Measurements from ENCODE around the gene OCSTAMP. TPM values are rescaled to one million over a fixed set of nuclear protein-coding genes. Genes with fewer than 3 reads are reported as not detected.

Gene OCSTAMP
- total and polyA plus RNA-seq, 2 experiments from 2014 or later, result 0.32 to 0.45 TPM

DNA sequence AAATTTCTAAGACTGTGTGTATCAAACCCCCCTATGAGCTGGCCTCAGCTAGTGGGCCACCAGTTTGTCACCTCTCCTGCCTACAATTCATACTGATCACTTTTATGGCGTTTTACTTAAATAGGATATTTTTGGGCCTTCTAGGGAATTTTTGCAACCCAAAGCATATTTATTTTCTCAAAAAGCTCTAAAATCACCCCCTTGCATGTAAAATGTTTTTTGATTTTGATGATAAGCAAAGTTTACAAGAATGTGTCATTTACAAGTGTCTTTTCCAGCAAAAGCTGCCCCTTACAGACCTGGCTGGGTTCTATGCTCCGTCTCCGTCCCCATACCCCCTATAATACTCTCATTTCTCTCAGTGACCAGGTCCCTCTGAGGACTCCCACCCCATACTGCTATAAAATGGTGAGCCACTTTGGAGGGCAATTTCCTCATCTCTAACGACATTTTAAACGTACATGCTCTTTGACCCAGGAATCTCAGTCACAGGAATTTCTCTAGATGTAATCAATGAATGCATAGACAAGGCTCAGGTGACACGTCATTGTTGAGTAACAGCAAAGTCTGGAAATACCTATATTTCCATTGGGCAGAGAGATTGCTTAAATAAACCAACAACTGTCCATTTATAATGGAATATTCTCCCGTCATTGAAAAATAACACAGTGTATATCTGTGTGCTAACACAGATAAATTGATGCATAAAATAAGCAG is 13.9 kb upstream of the OCSTAMP start:
- H4K20me1 ChIP-seq (replicated peaks; ENCODE audit: insufficient read depth), result no peaks in the 10 kb centered on the region
- DNase-seq (ENCODE audit: low spot score) (no peak), ATAC-seq (no peak)
- H2AFZ ChIP-seq, result no peak overlapping the region
- peaks cover 9% of the 10 kb centered on the region; the same call in 1 of the 3 replicates for H3K4me1 Mint-ChIP-seq
- TF ChIP-seq JUNB (IDR thresholded peaks at IDR 0.05; ENCODE audit: unreplicated experiment), result no peak
- TF ChIP-seq, protein P1, sequence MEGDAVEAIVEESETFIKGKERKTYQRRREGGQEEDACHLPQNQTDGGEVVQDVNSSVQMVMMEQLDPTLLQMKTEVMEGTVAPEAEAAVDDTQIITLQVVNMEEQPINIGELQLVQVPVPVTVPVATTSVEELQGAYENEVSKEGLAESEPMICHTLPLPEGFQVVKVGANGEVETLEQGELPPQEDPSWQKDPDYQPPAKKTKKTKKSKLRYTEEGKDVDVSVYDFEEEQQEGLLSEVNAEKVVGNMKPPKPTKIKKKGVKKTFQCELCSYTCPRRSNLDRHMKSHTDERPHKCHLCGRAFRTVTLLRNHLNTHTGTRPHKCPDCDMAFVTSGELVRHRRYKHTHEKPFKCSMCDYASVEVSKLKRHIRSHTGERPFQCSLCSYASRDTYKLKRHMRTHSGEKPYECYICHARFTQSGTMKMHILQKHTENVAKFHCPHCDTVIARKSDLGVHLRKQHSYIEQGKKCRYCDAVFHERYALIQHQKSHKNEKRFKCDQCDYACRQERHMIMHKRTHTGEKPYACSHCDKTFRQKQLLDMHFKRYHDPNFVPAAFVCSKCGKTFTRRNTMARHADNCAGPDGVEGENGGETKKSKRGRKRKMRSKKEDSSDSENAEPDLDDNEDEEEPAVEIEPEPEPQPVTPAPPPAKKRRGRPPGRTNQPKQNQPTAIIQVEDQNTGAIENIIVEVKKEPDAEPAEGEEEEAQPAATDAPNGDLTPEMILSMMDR (conservative IDR thresholded peaks at IDR 0.05; ENCODE audit: low read depth in 2 of 2), result no peak
- no peak for TF ChIP-seq NANOG (IDR thresholded peaks at IDR 0.05; ENCODE audit: borderline replicate concordance)
- TF ChIP-seq EZH2phosphoT487 (IDR thresholded peaks at IDR 0.05; ENCODE audit: unreplicated experiment), result no peak
- no peak for TF ChIP-seq ZNF114 (CRISPR knock-in tag; IDR thresholded peaks at IDR 0.05)
- TF ChIP-seq, protein P2, sequence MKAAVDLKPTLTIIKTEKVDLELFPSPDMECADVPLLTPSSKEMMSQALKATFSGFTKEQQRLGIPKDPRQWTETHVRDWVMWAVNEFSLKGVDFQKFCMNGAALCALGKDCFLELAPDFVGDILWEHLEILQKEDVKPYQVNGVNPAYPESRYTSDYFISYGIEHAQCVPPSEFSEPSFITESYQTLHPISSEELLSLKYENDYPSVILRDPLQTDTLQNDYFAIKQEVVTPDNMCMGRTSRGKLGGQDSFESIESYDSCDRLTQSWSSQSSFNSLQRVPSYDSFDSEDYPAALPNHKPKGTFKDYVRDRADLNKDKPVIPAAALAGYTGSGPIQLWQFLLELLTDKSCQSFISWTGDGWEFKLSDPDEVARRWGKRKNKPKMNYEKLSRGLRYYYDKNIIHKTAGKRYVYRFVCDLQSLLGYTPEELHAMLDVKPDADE (IDR thresholded peaks at IDR 0.05), result no peak
- TF ChIP-seq EZH2 (IDR thresholded peaks at IDR 0.05; ENCODE audit: low read depth, unreplicated experiment), result no peak
- TF ChIP-seq, protein P3, sequence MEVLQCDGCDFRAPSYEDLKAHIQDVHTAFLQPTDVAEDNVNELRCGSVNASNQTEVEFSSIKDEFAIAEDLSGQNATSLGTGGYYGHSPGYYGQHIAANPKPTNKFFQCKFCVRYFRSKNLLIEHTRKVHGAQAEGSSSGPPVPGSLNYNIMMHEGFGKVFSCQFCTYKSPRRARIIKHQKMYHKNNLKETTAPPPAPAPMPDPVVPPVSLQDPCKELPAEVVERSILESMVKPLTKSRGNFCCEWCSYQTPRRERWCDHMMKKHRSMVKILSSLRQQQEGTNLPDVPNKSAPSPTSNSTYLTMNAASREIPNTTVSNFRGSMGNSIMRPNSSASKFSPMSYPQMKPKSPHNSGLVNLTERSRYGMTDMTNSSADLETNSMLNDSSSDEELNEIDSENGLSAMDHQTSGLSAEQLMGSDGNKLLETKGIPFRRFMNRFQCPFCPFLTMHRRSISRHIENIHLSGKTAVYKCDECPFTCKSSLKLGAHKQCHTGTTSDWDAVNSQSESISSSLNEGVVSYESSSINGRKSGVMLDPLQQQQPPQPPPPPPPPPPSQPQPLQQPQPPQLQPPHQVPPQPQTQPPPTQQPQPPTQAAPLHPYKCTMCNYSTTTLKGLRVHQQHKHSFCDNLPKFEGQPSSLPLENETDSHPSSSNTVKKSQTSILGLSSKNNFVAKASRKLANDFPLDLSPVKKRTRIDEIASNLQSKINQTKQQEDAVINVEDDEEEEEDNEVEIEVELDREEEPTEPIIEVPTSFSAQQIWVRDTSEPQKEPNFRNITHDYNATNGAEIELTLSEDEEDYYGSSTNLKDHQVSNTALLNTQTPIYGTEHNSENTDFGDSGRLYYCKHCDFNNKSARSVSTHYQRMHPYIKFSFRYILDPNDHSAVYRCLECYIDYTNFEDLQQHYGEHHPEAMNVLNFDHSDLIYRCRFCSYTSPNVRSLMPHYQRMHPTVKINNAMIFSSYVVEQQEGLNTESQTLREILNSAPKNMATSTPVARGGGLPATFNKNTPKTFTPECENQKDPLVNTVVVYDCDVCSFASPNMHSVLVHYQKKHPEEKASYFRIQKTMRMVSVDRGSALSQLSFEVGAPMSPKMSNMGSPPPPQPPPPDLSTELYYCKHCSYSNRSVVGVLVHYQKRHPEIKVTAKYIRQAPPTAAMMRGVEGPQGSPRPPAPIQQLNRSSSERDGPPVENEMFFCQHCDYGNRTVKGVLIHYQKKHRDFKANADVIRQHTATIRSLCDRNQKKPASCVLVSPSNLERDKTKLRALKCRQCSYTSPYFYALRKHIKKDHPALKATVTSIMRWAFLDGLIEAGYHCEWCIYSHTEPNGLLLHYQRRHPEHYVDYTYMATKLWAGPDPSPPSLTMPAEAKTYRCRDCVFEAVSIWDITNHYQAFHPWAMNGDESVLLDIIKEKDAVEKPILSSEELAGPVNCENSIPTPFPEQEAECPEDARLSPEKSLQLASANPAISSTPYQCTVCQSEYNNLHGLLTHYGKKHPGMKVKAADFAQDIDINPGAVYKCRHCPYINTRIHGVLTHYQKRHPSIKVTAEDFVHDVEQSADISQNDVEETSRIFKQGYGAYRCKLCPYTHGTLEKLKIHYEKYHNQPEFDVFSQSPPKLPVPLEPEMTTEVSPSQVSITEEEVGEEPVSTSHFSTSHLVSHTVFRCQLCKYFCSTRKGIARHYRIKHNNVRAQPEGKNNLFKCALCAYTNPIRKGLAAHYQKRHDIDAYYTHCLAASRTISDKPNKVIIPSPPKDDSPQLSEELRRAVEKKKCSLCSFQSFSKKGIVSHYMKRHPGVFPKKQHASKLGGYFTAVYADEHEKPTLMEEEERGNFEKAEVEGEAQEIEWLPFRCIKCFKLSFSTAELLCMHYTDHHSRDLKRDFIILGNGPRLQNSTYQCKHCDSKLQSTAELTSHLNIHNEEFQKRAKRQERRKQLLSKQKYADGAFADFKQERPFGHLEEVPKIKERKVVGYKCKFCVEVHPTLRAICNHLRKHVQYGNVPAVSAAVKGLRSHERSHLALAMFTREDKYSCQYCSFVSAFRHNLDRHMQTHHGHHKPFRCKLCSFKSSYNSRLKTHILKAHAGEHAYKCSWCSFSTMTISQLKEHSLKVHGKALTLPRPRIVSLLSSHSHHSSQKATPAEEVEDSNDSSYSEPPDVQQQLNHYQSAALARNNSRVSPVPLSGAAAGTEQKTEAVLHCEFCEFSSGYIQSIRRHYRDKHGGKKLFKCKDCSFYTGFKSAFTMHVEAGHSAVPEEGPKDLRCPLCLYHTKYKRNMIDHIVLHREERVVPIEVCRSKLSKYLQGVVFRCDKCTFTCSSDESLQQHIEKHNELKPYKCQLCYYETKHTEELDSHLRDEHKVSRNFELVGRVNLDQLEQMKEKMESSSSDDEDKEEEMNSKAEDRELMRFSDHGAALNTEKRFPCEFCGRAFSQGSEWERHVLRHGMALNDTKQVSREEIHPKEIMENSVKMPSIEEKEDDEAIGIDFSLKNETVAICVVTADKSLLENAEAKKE (CRISPR knock-in tag; IDR thresholded peaks at IDR 0.05), result no peak
- TF ChIP-seq, protein P4, sequence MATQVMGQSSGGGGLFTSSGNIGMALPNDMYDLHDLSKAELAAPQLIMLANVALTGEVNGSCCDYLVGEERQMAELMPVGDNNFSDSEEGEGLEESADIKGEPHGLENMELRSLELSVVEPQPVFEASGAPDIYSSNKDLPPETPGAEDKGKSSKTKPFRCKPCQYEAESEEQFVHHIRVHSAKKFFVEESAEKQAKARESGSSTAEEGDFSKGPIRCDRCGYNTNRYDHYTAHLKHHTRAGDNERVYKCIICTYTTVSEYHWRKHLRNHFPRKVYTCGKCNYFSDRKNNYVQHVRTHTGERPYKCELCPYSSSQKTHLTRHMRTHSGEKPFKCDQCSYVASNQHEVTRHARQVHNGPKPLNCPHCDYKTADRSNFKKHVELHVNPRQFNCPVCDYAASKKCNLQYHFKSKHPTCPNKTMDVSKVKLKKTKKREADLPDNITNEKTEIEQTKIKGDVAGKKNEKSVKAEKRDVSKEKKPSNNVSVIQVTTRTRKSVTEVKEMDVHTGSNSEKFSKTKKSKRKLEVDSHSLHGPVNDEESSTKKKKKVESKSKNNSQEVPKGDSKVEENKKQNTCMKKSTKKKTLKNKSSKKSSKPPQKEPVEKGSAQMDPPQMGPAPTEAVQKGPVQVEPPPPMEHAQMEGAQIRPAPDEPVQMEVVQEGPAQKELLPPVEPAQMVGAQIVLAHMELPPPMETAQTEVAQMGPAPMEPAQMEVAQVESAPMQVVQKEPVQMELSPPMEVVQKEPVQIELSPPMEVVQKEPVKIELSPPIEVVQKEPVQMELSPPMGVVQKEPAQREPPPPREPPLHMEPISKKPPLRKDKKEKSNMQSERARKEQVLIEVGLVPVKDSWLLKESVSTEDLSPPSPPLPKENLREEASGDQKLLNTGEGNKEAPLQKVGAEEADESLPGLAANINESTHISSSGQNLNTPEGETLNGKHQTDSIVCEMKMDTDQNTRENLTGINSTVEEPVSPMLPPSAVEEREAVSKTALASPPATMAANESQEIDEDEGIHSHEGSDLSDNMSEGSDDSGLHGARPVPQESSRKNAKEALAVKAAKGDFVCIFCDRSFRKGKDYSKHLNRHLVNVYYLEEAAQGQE (IDR thresholded peaks at IDR 0.05; ENCODE audit: unreplicated experiment), result no peak
- TF ChIP-seq POLR2AphosphoS5 (IDR thresholded peaks at IDR 0.05; ENCODE audit: low read depth), result no peak
- no peak for TF ChIP-seq CREB1 (CRISPR knock-in tag; IDR thresholded peaks at IDR 0.05; ENCODE audit: low read depth)
- peaks cover 2% of the 10 kb centered on the region for H3K27me3 Mint-ChIP-seq (ENCODE audit: insufficient read depth, low read depth, poor library complexity)
- H3K36me3 ChIP-seq (ENCODE audit: insufficient read depth), result no peaks in the 10 kb centered on the region
- H3K4me3 ChIP-seq, result no peak overlapping the region
- peaks cover 20% of the 10 kb centered on the region; the same call in 1 of the 2 replicates for H3K4me1 ChIP-seq (ENCODE audit: insufficient read depth)
- H3K9me2 ChIP-seq (ENCODE audit: insufficient read depth), result no peaks in the 10 kb centered on the region
- no peaks in the 10 kb centered on the region for H3K36me3 Mint-ChIP-seq (ENCODE audit: low read depth)
- no peaks in the 10 kb centered on the region for H3F3A ChIP-seq (replicated peaks; ENCODE audit: low read depth)
- no peak overlapping the region for H3K4me2 ChIP-seq
- H3K27me3 ChIP-seq (ENCODE audit: insufficient read depth), result no peaks in the 10 kb centered on the region
- no peak overlapping the region for H3K27ac ChIP-seq (ENCODE audit: low read depth)
- no peaks in the 10 kb centered on the region for H3K79me2 ChIP-seq (replicated peaks; ENCODE audit: insufficient read depth)
- H3K9me3 Mint-ChIP-seq, result no peaks in the 10 kb centered on the region
- no peak overlapping the region for H3K4me3 Mint-ChIP-seq
- no peak overlapping the region for H3K27ac Mint-ChIP-seq

Data from GM23338 (cell line).